GM19193 (cell line): ENCODE measurements around the gene TERT.

Experiments
- POLR2A ChIP-seq: IDR thresholded peaks from 4 replicates; pipeline ENCODE4 v1.6.1; 2011; ENCODE audit not compliant: insufficient read depth, insufficient read length; ENCODE audit errors: extremely low read depth

Gene TERT

DNA sequence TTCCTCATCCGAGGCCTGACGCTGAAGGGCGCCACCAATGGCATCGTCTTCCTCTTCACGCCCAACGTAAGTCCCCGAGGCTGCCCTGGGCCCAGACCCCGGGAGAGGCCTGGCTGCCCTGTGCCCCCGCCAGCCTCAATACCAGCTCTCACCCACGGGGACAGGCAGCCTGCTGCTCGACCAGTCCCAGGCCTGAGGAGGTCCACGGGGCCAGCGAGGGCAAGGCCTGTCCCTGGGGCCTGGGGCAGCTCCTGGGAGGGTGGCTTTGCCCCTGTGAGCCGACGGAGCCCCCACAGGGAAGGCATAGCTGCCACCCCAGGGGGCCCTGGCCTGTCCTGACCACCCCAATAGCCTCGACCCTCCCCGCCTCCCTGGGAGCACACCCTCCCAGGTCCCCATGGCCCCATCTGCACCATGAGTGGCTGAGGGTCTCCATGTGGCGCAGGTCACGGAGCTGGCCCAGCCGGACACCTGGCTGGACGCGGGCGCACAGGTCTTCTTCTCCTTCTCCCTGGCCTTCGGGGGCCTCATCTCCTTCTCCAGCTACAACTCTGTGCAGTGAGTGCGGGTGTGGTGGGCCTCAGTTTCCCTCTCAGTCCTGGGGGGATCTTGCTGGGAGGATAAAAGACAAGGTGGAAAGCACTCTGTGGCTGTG, 81.2 kb downstream of the TERT start:
- TF ChIP-seq POLR2A = no peak

DNA sequence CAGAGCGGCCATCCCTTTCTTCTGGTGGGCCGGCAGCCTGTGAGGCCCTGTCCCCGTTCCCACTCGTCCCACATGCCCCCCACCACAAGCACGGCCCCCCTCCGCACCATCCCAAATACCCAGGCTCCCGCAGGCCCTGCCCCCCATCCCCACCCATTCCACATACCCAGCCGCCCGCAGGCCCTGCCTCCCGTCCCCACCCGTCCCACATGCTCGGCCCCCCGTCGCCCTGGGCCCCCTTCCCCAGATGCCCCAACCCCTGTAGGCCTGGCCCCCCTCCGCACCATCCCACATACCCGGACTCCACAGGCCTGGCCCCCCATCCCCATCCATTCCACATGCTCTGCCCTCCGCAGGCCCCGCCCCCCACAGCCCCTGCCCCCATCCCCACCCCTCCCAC, 82.0 kb downstream of the TERT start:
- TF ChIP-seq POLR2A = no peak

DNA sequence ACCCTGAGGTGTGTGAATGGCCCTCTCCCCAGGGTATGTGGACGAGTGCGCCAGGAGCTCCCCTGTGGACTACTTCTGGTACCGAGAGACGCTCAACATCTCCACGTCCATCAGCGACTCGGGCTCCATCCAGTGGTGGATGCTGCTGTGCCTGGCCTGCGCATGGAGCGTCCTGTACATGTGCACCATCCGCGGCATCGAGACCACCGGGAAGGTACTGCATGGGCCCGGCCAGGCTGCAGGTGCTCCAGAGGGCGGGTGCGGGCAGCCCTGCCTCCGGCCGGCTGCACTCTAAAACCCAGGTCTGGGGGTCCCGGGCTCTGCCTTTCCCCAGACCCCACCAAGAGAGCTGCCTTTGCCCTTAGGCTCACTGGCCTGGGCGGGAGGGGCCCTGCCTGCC, 82.6 kb downstream of the TERT start:
- no peak for TF ChIP-seq POLR2A

DNA sequence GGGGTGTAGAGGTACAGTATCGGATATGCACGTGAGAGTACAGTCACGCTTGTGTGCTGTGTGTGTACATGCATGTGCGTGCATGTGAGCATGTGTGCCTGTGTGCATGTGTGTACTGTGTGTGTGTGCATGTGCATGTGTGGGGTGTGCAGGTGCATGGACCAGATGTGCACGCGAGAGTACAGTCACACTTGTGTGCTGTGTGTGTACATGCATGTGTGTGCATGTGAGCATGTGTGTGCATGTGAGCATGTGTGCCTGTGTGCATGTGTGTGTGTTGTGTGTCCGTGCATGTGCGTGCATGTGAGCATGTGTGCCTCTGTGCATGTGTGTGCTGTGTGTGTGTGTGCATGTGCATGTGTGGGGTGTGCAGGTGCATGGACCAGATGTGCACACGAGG, 83.2 kb downstream of the TERT start:
- TF ChIP-seq POLR2A = no peak

DNA sequence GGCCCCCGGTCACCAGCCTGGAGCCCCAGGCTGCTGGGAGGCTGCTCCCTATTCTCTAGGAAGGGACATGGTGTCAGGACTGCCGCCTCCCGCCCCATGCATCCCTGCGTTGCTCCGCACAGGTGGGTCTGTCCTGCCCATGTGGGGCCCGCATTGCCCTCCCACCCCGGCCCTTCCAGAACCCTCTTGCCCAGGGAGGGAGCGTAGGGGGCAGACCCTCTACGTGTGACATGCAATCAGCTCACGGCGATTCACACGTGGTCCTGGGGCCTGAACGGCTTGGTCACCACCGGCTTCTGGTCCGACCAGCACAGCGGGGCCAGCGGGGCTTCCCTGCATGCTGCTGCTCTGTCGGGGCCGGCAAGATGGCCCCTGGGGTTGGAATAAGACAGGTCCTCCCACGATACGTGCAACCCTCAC, 84.0 kb downstream of the TERT start:
- TF ChIP-seq POLR2A = no peak

DNA sequence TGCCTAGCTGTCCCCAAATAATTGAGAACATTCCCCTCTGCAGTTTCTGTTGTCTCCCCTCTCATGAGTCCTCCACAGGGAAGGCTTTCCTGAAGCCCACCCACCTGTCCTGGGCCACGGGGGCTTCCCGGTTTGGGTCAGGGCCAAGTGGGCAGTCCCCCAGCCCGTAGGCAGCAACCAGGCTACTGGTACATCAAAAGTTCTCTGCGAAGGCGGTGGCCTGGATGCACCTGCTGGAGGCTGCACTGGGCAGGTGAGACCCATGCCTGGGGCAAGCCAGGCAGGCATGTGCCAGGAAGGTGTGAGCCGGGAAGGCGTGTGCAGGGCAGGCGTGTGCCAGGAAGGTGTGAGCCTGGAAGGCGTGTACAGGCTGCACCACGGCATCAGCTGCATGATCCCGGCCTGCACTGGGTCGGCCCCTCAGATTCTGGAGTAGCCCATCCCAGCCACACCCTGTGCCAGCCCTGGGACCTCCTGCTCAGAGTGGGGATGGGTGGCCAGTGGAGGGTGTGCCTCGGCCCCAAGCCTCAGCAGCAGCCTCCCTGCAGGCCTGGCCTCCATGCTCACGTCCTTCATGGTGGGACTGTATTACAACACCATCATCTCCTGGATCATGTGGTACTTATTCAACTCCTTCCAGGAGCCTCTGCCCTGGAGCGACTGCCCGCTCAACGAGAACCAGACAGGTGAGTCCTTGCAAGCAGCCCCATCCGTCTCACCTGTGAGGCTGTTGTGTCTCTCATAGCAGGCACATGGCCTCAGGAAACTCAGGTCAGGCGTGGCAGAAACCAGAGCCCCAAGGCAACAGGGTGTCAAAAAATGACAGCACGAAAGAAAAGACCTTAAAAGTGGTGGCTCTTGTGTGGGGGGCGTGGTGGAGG, 84.7 kb downstream of the TERT start:
- TF ChIP-seq POLR2A = no peak

DNA sequence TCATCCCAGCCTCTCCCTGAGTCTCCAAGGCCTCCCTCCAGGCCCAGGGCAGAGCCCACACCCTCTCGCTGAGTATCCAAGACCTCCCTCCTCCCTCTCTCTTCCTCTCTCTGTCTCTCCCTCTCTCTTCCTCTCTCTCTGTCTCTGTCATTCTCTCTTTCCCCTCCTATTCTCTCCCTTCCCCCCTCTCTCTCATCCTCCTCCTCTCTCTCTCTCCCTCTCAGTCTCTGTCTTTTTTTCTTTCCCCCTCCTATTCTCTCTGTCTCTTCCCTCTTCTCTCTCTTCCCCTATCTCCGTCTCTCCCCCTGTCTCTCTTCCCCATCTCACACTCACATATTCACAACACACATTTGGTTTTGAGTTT, 85.4 kb downstream of the TERT start:
- TF ChIP-seq POLR2A = no peak

DNA sequence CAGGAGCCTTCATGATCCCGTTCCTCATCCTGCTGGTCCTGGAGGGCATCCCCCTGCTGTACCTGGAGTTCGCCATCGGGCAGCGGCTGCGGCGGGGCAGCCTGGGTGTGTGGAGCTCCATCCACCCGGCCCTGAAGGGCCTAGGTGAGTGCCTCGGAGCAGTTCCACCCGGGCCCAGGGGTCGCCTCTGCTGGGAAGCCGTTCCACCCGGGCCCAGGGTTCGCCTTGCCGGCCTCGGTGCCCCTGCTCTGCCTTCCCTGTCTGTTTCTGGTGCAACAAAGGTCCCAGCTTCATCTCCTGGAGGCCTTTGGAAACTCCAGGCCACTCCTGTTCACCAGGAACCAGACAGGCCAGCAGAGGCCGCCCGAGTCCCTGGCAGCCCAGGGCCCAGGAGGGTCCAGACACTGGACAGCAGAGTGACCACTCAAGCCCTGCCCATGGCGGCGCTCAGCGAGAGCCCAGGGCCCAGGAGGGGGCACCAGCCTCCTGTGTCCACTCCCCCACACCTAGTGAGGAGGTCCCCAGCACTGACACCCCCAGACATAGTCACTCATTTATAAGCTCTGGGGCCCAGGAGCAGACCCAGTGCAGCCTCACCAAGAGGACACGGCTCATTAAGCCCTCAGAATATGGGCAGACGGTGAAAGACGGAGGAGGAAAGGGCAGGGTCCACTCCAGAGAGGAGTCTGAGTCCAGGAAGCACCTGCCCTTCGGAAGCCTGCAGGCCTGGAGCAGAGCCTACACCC, 86.0 kb downstream of the TERT start:
- TF ChIP-seq POLR2A = no peak

DNA sequence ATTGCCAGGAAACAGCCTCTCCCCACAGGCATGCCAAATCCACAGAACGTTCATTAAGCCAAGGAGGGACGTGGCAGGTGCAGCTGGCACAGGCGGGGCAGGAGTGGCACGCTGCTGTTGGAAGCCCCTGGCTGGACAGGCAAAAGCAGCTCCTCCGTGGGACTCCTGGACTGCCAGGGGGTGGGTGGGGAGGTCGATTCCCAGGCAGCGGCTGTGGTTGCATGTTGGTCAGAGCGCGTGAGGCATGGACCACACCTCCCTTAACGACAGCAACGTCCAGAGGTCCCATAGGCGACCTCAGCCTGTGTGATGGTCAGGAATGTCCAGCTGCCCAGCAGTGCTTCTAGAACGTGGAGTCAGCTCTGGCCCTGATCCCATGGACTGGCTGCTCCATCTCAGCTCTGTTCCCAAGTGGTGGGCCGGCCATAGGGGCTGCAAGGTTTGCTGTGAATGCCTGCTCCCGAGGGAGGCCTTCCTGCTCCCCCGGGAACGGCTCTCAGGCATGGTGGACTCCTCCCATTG, 86.6 kb downstream of the TERT start:
- no peak for TF ChIP-seq POLR2A

DNA sequence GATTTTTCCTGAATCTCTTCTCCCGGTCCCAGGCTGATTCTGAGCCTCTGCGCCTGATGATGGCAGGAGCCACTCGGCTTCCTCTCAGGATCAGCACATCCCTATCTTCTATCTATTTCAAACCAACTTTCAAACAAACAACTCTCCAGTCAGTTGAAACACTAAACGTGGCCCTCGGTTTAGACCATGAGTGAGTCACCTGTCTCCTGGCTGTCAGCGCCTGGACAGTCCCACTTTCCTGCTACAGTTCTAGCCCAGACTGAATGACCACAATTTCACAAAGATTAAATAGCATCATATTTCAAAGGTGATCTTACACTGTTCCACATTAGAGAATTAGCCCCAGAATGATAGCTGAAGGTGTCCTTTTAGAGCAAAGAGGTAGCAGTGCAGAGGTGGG, 87.3 kb downstream of the TERT start:
- TF ChIP-seq POLR2A = no peak

DNA sequence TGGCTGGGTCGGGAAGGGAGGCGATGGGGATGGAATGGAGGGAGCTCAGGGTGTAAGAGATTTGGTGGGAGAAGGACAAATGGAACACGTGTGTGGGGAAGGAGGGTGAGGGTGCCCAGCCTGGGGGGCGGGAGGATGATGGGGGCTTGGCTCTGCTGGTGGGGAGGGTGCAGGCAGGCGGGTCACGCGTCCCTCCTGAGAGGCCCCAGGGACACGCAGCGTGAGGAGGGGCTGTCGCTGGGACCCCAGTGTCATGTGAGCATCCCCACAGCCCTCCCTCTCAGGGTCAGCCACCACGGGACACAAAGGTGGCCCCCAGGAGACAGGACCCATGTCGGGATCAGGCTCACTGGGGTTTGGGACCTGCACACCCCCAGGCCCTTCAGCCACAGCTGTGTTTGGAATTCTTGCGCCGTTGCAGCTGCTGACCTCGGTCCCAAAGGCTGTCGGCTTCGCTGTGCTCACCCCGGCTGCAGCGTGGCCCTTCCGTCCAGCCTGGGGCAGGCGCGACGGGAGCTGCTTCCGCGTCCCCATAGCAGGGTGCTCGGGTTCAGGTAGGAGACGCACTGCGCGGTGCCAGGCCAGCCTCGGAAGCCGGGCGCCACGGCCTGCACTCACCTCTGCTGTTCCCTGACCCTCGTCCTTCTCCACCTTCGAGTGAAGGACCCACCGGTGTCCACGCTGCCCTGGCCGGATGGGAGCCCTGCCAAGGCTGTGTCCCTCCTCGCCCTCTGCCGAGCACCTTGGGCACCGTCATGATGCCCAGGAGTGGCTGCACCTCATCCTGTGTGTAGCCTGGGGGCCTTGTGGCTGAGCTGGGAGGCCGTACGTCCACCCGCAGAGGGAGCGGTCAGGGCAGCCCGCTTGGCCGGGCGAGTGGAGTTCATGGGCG, 88.1 kb downstream of the TERT start:
- no peak for TF ChIP-seq POLR2A

DNA sequence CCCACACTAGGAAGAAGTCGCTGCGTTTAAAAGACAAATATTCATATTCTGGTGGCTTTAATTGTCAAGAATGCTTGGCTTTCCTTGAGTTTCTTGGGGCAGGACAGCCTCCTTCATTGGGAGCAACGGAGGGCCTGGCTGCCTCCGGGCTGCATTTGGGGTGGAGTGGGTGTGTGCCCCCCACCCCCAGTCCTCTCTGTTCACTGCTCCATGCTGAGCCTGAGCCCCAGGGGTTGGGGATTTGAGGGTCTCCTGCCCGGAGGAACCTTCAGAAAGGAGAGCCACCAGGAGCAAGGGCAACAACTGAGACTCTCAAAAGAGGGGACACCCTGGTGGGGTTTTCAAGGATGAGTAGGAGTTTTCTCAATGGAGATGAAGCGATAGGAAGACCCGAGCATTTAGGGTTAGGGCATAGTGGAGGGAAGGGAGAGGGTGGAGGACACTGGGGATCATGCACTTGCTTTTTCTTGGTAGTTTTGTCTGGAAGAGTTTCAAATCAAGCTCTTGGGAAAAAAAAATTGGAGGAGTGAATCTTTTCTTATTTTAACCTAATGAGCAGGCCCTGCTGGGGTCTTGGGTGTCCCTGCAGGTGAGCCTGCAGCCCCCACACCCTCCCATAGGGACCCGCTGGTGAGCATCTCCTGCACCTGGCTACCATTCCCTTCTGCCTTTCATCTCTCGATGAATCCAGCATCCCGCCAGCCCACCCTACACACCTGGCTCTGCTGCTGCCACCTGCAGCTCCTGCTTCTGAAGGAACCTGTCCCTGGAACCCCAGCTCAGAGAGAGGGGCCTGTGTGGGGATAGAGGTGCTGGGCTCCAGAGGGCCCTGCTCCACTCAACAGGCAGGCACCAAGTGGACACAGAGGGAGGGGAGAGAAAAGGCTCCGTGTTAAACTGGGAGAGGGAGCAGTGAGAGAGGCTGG, 89.3 kb downstream of the TERT start:
- no peak for TF ChIP-seq POLR2A

DNA sequence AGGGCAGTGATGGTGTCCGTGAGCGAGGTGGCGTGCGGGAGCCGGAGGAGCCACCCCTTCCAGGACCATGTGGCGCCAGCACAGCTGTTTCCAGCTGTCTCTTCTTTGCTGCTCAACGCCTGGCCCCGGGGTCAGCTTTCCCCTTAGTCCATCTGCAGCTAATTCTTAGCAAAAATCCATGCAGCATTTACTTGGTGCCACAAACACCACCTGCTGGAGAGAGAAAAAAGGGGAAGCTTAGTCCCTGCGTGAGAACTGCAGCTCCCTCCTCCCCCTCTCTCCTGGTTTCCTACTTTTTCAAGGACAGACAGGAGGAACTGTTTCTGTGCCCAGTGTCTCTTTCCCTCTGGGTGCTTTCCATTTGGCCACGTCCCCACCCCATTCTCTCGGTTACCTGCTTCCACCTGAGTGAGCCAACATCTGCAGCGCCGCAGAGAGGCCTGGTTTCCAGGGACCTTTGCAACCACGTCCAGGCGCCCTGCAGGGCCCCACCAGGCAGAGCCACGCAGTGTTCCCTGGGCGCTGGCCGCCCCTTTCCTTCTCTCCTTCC, 90.1 kb downstream of the TERT start:
- no peak for TF ChIP-seq POLR2A
